GM19463 (cell line): ENCODE measurements around the gene CHIC1.
A peak's percentile ranks its signal among the peaks of the same experiment; 100 is the strongest.
"Not testable (repeated sequence)": the region's sequence is repeated elsewhere in the genome, so short reads cannot be mapped to it uniquely, and the experiment has no call there.

Experiments used
- ATAC-seq: cut with Tn5 transposase; IDR thresholded peaks from one replicate; pipeline ENCODE4 v1.9.1; 2021; ENCODE audit warnings: mild to moderate bottlenecking, moderate library complexity; ENCODE audit not compliant: unreplicated experiment

Gene CHIC1

GRCh38 chrX:73562984-73563737 lies at the start of gene CHIC1:
Gene CHIC1, plus strand, starts transcription at chrX:73563197. Its CDS starts 88 bp downstream, at chrX:73563285.
- ATAC-seq: peak; percentile 63

- not testable (repeated sequence) for ATAC-seq
Measured at GRCh38 chrX:73522823-73523222, 40.2 kb upstream of the CHIC1 start.

GRCh38 chrX:73524906-73525305 lies 38.1 kb upstream of the CHIC1 start:
- ATAC-seq: no peak

GRCh38 chrX:73525928-73526690 lies 36.9 kb upstream of the CHIC1 start:
- ATAC-seq: no peak

GRCh38 chrX:73531655-73532054 lies 31.3 kb upstream of the CHIC1 start:
- not testable (repeated sequence) for ATAC-seq

- ATAC-seq: no peak
Measured at GRCh38 chrX:73556159-73556558, 6.8 kb upstream of the CHIC1 start.

- ATAC-seq: no peak
Measured at GRCh38 chrX:73561801-73562200, 1.2 kb upstream of the CHIC1 start.

GRCh38 chrX:73562458-73562857 lies 539 bp upstream of the CHIC1 start:
- no peak for ATAC-seq

GRCh38 chrX:73563738-73564068 lies 706 bp downstream of the CHIC1 start:
- peak; percentile 20 for ATAC-seq

GRCh38 chrX:73577361-73577760 lies 14.4 kb downstream of the CHIC1 start:
- ATAC-seq: no peak

- ATAC-seq: no peak
Measured at GRCh38 chrX:73581002-73581628, 18.1 kb downstream of the CHIC1 start.

- not testable (repeated sequence) for ATAC-seq
Measured at GRCh38 chrX:73597758-73598157, 34.8 kb downstream of the CHIC1 start.

GRCh38 chrX:73615022-73615421 lies 52.0 kb downstream of the CHIC1 start:
- no peak for ATAC-seq

- ATAC-seq: not testable (repeated sequence)
Measured at GRCh38 chrX:73641669-73642068, 78.7 kb downstream of the CHIC1 start.

GRCh38 chrX:73647212-73647611 lies 84.2 kb downstream of the CHIC1 start:
- peak; percentile 74 for ATAC-seq

GRCh38 chrX:73647632-73648322 lies 84.8 kb downstream of the CHIC1 start:
- ATAC-seq: peak; percentile 58

- ATAC-seq: not testable (repeated sequence)
Measured at GRCh38 chrX:73661322-73661721, 98.3 kb downstream of the CHIC1 start.

- no peak for ATAC-seq
Measured at GRCh38 chrX:73668779-73669178, 105.8 kb downstream of the CHIC1 start.

- ATAC-seq: no peak
Measured at GRCh38 chrX:73681408-73681807, 118.4 kb downstream of the CHIC1 start.

- no peak for ATAC-seq
Measured at GRCh38 chrX:73683236-73683859, 120.4 kb downstream of the CHIC1 start.

- ATAC-seq: not testable (repeated sequence)
Measured at GRCh38 chrX:73707014-73707413, 144.0 kb downstream of the CHIC1 start.
